Skeletal muscle cell (primary cell): ENCODE data around the gene LACRT.
"Not testable (repeated sequence)": the region's sequence is repeated elsewhere in the genome, so short reads cannot be mapped to it uniquely, and the experiment has no call there.

Source experiments
- DNase-seq: peaks from one replicate; pipeline ENCODE4 v3.0.0-alpha.2; 2010; ENCODE audit warnings: low read depth
- H3K4me3 ChIP-seq: 2 replicates; pipeline ENCODE4 v1.5.1; 2011; ENCODE audit warnings: low read depth, mild to moderate bottlenecking, control low read depth, low read length, moderate library complexity

The LACRT gene

GRCh38 chr12:54634795-54635194 is at the start of gene LACRT:
Gene LACRT (minus strand): TSS chr12:54634895. CDS start chr12:54634841, 54 bp downstream.
- H3K4me3 ChIP-seq = no peak within 1 kb of the TSS
- DNase-seq = no peak

- no peak overlapping the region for H3K4me3 ChIP-seq
- no peak for DNase-seq
Observed at GRCh38 chr12:54683398-54683797, 48.7 kb upstream of the LACRT start.

GRCh38 chr12:54682674-54683073 is 48.0 kb upstream of the LACRT start:
- DNase-seq = no peak

GRCh38 chr12:54680374-54680773 is 45.7 kb upstream of the LACRT start:
- no peak overlapping the region for H3K4me3 ChIP-seq
- DNase-seq = no peak

More at GRCh38 chr12:54682674-54683073, 48.0 kb upstream of the LACRT start:
- no peak overlapping the region for H3K4me3 ChIP-seq

GRCh38 chr12:54678131-54678530 is 43.4 kb upstream of the LACRT start:
- no peak for DNase-seq
- no peak overlapping the region for H3K4me3 ChIP-seq

GRCh38 chr12:54667945-54668344 is 33.2 kb upstream of the LACRT start:
- no peak for DNase-seq
- H3K4me3 ChIP-seq = no peak overlapping the region

GRCh38 chr12:54666008-54666407 is 31.3 kb upstream of the LACRT start:
- DNase-seq = no peak
- no peak overlapping the region for H3K4me3 ChIP-seq

- not testable (repeated sequence) for DNase-seq, H3K4me3 ChIP-seq
Observed at GRCh38 chr12:54665022-54665635, 30.4 kb upstream of the LACRT start.

GRCh38 chr12:54663603-54664002 is 28.9 kb upstream of the LACRT start:
- H3K4me3 ChIP-seq = no peak overlapping the region
- no peak for DNase-seq

GRCh38 chr12:54662026-54662425 is 27.3 kb upstream of the LACRT start:
- H3K4me3 ChIP-seq = no peak overlapping the region
- DNase-seq = no peak

- DNase-seq = no peak
- no peak overlapping the region for H3K4me3 ChIP-seq
Observed at GRCh38 chr12:54661048-54661447, 26.4 kb upstream of the LACRT start.

GRCh38 chr12:54660320-54660962 is 25.7 kb upstream of the LACRT start:
- no peak for DNase-seq
- no peak overlapping the region for H3K4me3 ChIP-seq

- DNase-seq = no peak
- H3K4me3 ChIP-seq = no peak overlapping the region
Observed at GRCh38 chr12:54658306-54659264, 23.9 kb upstream of the LACRT start.

- DNase-seq = no peak
- no peak overlapping the region for H3K4me3 ChIP-seq
Observed at GRCh38 chr12:54657105-54657607, 22.5 kb upstream of the LACRT start.

- H3K4me3 ChIP-seq = no peak overlapping the region
- no peak for DNase-seq
Observed at GRCh38 chr12:54654926-54655325, 20.2 kb upstream of the LACRT start.

GRCh38 chr12:54653025-54653424 is 18.3 kb upstream of the LACRT start:
- DNase-seq = no peak
- no peak overlapping the region for H3K4me3 ChIP-seq

GRCh38 chr12:54650889-54651288 is 16.2 kb upstream of the LACRT start:
- DNase-seq = no peak

GRCh38 chr12:54650409-54650808 is 15.7 kb upstream of the LACRT start:
- DNase-seq = no peak

More at GRCh38 chr12:54650889-54651288, 16.2 kb upstream of the LACRT start:
- no peak overlapping the region for H3K4me3 ChIP-seq

GRCh38 chr12:54649825-54650224 is 15.1 kb upstream of the LACRT start:
- no peak for DNase-seq

More at GRCh38 chr12:54650409-54650808, 15.7 kb upstream of the LACRT start:
- no peak overlapping the region for H3K4me3 ChIP-seq

GRCh38 chr12:54648265-54648664 is 13.6 kb upstream of the LACRT start, which contains the start of gene DCD:
Gene DCD (minus strand): TSS chr12:54648365. CDS start chr12:54648303, 62 bp downstream.
- no peak within 1 kb of the TSS for H3K4me3 ChIP-seq
- DNase-seq = no peak

More at GRCh38 chr12:54649825-54650224, 15.1 kb upstream of the LACRT start:
- H3K4me3 ChIP-seq = no peak overlapping the region
